ENCODE data around the gene SPNS1.
"Not testable (repeated sequence)": the region's sequence is repeated elsewhere in the genome, so short reads cannot be mapped to it uniquely, and the experiment has no call there.

SPNS1 gene

DNA sequence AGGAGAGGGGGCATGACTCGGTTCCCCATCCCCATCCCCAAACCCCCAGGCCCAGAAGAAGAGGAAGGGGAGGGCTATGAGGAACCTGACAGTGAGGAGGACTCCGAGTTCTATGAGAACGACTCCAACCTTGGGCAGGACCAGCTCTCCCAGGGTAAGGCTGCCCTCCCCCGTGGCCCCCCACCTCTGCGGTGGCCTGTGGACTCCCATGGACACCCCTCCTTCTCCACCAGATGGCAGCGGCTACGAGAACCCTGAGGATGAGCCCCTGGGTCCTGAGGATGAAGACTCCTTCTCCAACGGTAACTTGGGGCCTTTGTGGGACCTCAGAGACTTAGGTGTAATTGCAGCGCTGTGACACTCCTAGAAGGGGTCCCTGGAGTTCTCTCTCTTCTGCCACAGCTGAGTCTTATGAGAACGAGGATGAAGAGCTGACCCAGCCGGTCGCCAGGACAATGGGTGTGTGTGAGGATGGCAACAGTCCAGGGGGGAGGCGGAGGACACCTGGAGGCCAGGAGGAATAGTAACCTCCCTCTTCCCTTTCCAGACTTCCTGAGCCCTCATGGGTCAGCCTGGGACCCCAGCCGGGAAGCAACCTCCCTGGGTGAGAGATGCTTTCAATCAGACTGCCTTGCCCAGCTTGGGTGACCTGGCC, 37.2 kb upstream of the SPNS1 start:
- Histone ChIP-seq H3K4me3 (ENCODE audit: low read length) (no peak overlapping the region), H3K27me3 (ENCODE audit: low read depth, low read length) (no peaks in the 10 kb centered on the region), H2AFZ (ENCODE audit: low read depth, low read length) (no peak overlapping the region), H3K4me2 (ENCODE audit: low read length) (no peak overlapping the region), H3K4me1 (ENCODE audit: low read length) (no peaks in the 10 kb centered on the region), H3K79me2 (ENCODE audit: low read length) (no peaks in the 10 kb centered on the region), H3K9me3 (ENCODE audit: insufficient read depth, low read length) (no peaks in the 10 kb centered on the region), H3K9ac (ENCODE audit: low read length) (no peak overlapping the region), H4K20me1 (ENCODE audit: insufficient read depth, low read length) (no peaks in the 10 kb centered on the region), H3K27ac (ENCODE audit: low read length) (no peak overlapping the region), H3K36me3 (replicated peaks; ENCODE audit: low read depth, low read length) (no peaks in the 10 kb centered on the region)
- no peak for TF ChIP-seq EZH2phosphoT487 (IDR thresholded peaks at IDR 0.05; ENCODE audit: low read depth)
- TF ChIP-seq, protein P1, sequence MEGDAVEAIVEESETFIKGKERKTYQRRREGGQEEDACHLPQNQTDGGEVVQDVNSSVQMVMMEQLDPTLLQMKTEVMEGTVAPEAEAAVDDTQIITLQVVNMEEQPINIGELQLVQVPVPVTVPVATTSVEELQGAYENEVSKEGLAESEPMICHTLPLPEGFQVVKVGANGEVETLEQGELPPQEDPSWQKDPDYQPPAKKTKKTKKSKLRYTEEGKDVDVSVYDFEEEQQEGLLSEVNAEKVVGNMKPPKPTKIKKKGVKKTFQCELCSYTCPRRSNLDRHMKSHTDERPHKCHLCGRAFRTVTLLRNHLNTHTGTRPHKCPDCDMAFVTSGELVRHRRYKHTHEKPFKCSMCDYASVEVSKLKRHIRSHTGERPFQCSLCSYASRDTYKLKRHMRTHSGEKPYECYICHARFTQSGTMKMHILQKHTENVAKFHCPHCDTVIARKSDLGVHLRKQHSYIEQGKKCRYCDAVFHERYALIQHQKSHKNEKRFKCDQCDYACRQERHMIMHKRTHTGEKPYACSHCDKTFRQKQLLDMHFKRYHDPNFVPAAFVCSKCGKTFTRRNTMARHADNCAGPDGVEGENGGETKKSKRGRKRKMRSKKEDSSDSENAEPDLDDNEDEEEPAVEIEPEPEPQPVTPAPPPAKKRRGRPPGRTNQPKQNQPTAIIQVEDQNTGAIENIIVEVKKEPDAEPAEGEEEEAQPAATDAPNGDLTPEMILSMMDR (IDR thresholded peaks at IDR 0.05; ENCODE audit: low read depth, low read length): no peak

DNA sequence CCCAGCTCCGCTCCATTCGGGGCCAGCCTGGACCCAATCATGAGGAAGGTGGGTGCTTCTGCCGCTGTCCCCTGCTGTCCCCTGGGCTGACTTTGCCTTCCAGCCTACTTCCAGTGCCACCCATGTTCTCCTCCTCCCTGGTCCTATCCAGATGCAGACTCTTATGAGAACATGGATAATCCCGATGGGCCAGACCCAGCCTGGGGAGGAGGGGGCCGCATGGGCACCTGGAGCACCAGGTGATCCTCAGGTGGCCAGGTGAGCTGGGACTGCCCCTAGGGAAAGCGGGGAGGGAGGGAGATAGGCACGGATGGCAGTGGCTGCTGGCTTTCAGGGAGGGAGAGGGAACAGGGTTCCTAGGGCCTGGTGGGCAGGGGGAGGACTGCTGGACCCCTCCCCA, 35.9 kb upstream of the SPNS1 start:
- Histone ChIP-seq H2AFZ (ENCODE audit: low read depth, low read length) (no peak overlapping the region), H3K79me2 (ENCODE audit: low read length) (no peaks in the 10 kb centered on the region), H3K27me3 (ENCODE audit: low read depth, low read length) (no peaks in the 10 kb centered on the region), H4K20me1 (ENCODE audit: insufficient read depth, low read length) (no peaks in the 10 kb centered on the region), H3K4me1 (ENCODE audit: low read length) (no peaks in the 10 kb centered on the region), H3K9me3 (ENCODE audit: insufficient read depth, low read length) (no peaks in the 10 kb centered on the region), H3K4me3 (ENCODE audit: low read length) (no peak overlapping the region), H3K9ac (ENCODE audit: low read length) (no peak overlapping the region), H3K27ac (ENCODE audit: low read length) (no peak overlapping the region), H3K36me3 (replicated peaks; ENCODE audit: low read depth, low read length) (no peaks in the 10 kb centered on the region), H3K4me2 (ENCODE audit: low read length) (no peak overlapping the region)
- TF ChIP-seq, protein P1 (IDR thresholded peaks at IDR 0.05; ENCODE audit: low read depth, low read length): no peak
- TF ChIP-seq EZH2phosphoT487 (IDR thresholded peaks at IDR 0.05; ENCODE audit: low read depth): no peak

- not testable (repeated sequence) for H4K20me1 ChIP-seq (ENCODE audit: insufficient read depth, low read length); H3K4me1 ChIP-seq (ENCODE audit: low read length); H2AFZ ChIP-seq (ENCODE audit: low read depth, low read length); H3K27ac ChIP-seq (ENCODE audit: low read length); H3K79me2 ChIP-seq (ENCODE audit: low read length); H3K4me2 ChIP-seq (ENCODE audit: low read length); H3K27me3 ChIP-seq (ENCODE audit: low read depth, low read length); H3K9ac ChIP-seq (ENCODE audit: low read length); H3K9me3 ChIP-seq (ENCODE audit: insufficient read depth, low read length); H3K36me3 ChIP-seq (replicated peaks; ENCODE audit: low read depth, low read length); H3K4me3 ChIP-seq (ENCODE audit: low read length)
These were observed 34.8 kb upstream of the SPNS1 start for GRCh38 chr16:28939825-28940224.

DNA sequence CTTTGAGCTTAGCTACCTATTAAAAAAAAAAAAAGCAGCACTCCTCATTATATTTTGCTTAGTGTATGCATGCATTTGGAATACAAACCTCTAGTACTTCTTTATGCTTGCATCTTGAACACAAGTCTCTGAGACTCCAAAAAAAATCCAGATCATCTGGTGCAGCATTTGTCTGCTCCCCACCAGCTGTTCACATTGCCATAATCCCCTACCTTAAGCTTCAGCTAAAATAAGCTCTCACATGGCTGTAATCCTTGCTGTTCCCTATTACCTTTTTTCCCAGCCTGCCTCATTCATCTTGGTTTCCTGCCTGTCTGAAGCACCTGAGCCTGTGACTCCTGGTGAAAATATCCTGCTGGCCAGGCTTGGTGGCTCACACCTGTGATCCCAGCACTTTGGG, 31.3 kb upstream of the SPNS1 start:
- H3K4me2 ChIP-seq (ENCODE audit: low read length): no peak overlapping the region
- no peak overlapping the region for H3K27ac ChIP-seq (ENCODE audit: low read length)
- H3K9ac ChIP-seq (ENCODE audit: low read length): no peak overlapping the region
- no peak overlapping the region for H3K4me3 ChIP-seq (ENCODE audit: low read length)
- H3K79me2 ChIP-seq (ENCODE audit: low read length): no peaks in the 10 kb centered on the region
- no peaks in the 10 kb centered on the region for H3K36me3 ChIP-seq (replicated peaks; ENCODE audit: low read depth, low read length)
- TF ChIP-seq EZH2phosphoT487 (IDR thresholded peaks at IDR 0.05; ENCODE audit: low read depth): no peak
- TF ChIP-seq, protein P1 (IDR thresholded peaks at IDR 0.05; ENCODE audit: low read depth, low read length): no peak
- H3K27me3 ChIP-seq (ENCODE audit: low read depth, low read length): 0 out of 2 replicates have a peak, but pooled peaks cover 4% of the 10 kb centered on the region
- no peaks in the 10 kb centered on the region for H3K9me3 ChIP-seq (ENCODE audit: insufficient read depth, low read length)
- H4K20me1 ChIP-seq (ENCODE audit: insufficient read depth, low read length): no peaks in the 10 kb centered on the region
- peaks cover 14% of the 10 kb centered on the region; the same call in 1 of the 2 replicates for H3K4me1 ChIP-seq (ENCODE audit: low read length)
- no peak overlapping the region for H2AFZ ChIP-seq (ENCODE audit: low read depth, low read length)
